ENCODE data around the gene PIGZ. TPM values are rescaled to one million over a fixed set of nuclear protein-coding genes. Genes with fewer than 3 reads are reported as not detected.
A peak's percentile ranks its signal among the peaks of the same experiment; 100 is the strongest.

Gene PIGZ
- total RNA-seq, 1 donor from 2014 or later = 9.8 TPM

DNA sequence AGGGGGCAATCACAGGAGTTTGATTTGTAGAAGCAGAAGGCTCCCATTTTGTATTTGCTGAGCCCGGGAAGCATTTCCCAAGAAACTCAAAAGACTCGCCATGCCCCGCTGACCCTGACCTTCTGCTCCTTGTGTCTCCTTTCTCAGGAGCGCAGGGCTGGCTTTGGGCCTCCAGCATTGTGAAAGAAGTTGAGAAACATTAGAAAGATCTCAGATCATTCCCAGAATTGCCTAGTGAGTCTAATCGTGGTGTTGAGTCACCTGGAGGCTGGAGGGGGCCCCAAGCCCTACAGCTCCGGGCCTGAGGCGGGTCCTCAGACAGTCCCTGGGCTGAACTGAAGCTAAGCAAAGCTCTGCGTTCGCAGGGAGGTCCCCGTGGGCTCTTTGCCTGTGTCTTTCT is 10.9 kb upstream of the PIGZ start:
- no peak for DNase-seq (ENCODE audit: extremely low spot score in 2 of 2)

GRCh38 chr3:196976941-196977340 is 8.3 kb upstream of the PIGZ start:
- no peaks in the 10 kb centered on the region for H3K9me3 ChIP-seq
- TF ChIP-seq CTCF (IDR thresholded peaks at IDR 0.05) (no peak), POLR2AphosphoS5 (IDR thresholded peaks at IDR 0.05; ENCODE audit: insufficient read depth in 1 of 2, low read depth in 1 of 2) (no peak), POLR2A (IDR thresholded peaks at IDR 0.05) (no peak)
- H3K36me3 ChIP-seq = no peaks in the 10 kb centered on the region
- no peak for DNase-seq (ENCODE audit: extremely low spot score in 2 of 2)
- H3K27ac ChIP-seq = no peak overlapping the region
- no peaks in the 10 kb centered on the region for H3K4me1 ChIP-seq
- no peak overlapping the region for H3K4me3 ChIP-seq
- no peaks in the 10 kb centered on the region for H3K27me3 ChIP-seq
- intact Hi-C loops (cut with DNase I) = no loop called here

More for the DNA sequence above, 10.9 kb upstream of the PIGZ start:
- H3K27me3 ChIP-seq = no peaks in the 10 kb centered on the region
- no peaks in the 10 kb centered on the region for H3K9me3 ChIP-seq
- no peaks in the 10 kb centered on the region for H3K4me1 ChIP-seq
- H3K27ac ChIP-seq = no peak overlapping the region
- H3K36me3 ChIP-seq = no peaks in the 10 kb centered on the region
- intact Hi-C loops (cut with DNase I) = no loop called here
- TF ChIP-seq POLR2AphosphoS5 (IDR thresholded peaks at IDR 0.05; ENCODE audit: insufficient read depth in 1 of 2, low read depth in 1 of 2) = no peak
- no peak for TF ChIP-seq POLR2A (IDR thresholded peaks at IDR 0.05)
- TF ChIP-seq CTCF (IDR thresholded peaks at IDR 0.05) = no peak
- no peak overlapping the region for H3K4me3 ChIP-seq

DNA sequence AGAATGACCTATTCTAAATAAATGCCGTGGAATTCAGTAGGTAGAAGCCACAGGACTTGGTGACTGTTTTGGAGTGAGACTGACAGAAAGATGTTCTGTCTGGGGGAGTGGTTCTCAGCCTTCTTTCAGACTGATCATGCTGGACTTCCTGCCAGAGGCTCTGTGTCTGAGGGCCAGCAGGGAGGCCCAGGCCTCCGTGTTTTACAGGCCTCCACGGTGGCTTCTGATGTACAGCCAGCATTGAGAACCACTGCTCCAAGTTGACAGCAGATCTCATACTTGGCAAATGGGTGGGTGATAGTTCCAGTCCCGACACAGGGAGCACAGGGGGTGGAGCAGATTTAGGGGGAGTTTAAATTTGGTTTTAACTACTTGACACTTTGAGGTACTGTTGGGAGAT is 6.7 kb upstream of the PIGZ start:
- Histone ChIP-seq H3K9me3 (no peaks in the 10 kb centered on the region), H3K36me3 (no peaks in the 10 kb centered on the region), H3K27me3 (no peaks in the 10 kb centered on the region), H3K27ac (no peak overlapping the region), H3K4me1 (no peaks in the 10 kb centered on the region), H3K4me3 (no peak overlapping the region)
- no peak for DNase-seq (ENCODE audit: extremely low spot score in 2 of 2)
- TF ChIP-seq POLR2AphosphoS5 (IDR thresholded peaks at IDR 0.05; ENCODE audit: insufficient read depth in 1 of 2, low read depth in 1 of 2) (no peak), CTCF (IDR thresholded peaks at IDR 0.05) (no peak), POLR2A (IDR thresholded peaks at IDR 0.05) (no peak)
- intact Hi-C loops (cut with DNase I) = no loop called here

DNA sequence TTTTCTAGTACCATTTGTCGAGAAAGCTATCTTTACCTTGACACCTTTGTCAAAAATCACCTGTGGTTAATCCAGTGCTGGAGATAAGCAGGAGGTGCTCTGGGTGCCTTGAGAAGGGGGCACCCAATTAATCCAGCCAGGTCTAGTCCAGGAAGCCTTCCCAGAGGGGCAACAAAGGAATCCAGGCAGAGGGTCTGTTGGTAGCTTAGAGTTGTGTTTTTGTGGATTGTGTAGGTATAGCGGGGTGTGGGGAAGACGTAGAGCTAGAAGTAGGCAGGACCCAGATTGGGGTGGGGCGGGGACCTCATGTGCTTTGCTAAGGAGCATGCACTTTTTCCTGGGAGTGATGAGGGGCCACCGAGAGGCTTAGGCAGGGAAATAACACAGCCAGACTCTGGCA is 6.0 kb upstream of the PIGZ start:
- DNase-seq (ENCODE audit: extremely low spot score in 2 of 2) = peak in 1 of 2 donors; percentile 81
- Histone ChIP-seq H3K4me3 (no peak overlapping the region), H3K4me1 (no peaks in the 10 kb centered on the region), H3K9me3 (no peaks in the 10 kb centered on the region), H3K27ac (no peak overlapping the region), H3K27me3 (no peaks in the 10 kb centered on the region), H3K36me3 (no peaks in the 10 kb centered on the region)
- no peak for TF ChIP-seq POLR2AphosphoS5 (IDR thresholded peaks at IDR 0.05; ENCODE audit: insufficient read depth in 1 of 2, low read depth in 1 of 2)
- TF ChIP-seq POLR2A (IDR thresholded peaks at IDR 0.05) = no peak
- TF ChIP-seq CTCF (IDR thresholded peaks at IDR 0.05) = no peak
- intact Hi-C loops (cut with DNase I) = no loop called here

DNA sequence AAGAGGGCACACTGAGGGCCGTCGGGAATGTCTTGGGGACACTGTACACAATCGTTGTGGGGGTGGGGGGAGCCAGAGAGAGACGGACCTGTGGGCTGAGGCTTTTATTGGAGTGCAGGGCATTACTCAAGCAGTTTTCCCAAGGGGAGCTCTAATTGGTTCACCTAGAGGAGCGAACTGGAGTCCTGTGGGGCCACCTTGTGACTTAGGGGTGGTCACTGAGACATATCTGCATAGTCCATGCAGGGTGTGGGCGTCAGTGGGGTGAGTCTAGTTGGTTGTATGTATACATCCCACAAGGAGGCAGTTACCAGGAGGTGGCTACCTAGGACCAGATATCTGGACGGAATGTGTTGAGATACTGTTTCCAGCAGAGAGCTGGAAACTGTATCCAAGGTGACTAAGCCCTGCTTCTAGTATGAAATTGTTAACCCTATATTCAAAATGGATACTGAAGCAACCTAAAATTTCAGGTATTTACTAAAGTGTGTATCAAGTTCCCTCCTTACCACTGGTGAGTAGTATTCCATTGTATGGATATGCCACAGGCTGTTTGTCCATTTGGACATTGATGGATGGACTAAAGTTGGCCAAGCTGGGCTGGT is 2.6 kb upstream of the PIGZ start:
- Histone ChIP-seq H3K36me3 (no peaks in the 10 kb centered on the region), H3K9me3 (no peaks in the 10 kb centered on the region), H3K4me3 (no peak overlapping the region), H3K27me3 (no peaks in the 10 kb centered on the region), H3K27ac (no peak overlapping the region), H3K4me1 (peaks cover 17% of the 10 kb centered on the region)
- intact Hi-C loops (cut with DNase I) = no loop called here
- no peak for TF ChIP-seq POLR2A (IDR thresholded peaks at IDR 0.05)
- TF ChIP-seq CTCF (IDR thresholded peaks at IDR 0.05) = no peak
- no peak for TF ChIP-seq POLR2AphosphoS5 (IDR thresholded peaks at IDR 0.05; ENCODE audit: insufficient read depth in 1 of 2, low read depth in 1 of 2)
- DNase-seq (ENCODE audit: extremely low spot score in 2 of 2) = peak in 1 of 2 donors; percentile 74
